Measurements from ENCODE around the gene RPP40.
"Not testable (repeated sequence)": the region's sequence is repeated elsewhere in the genome, so short reads cannot be mapped to it uniquely, and the experiment has no call there.

RPP40 gene

DNA sequence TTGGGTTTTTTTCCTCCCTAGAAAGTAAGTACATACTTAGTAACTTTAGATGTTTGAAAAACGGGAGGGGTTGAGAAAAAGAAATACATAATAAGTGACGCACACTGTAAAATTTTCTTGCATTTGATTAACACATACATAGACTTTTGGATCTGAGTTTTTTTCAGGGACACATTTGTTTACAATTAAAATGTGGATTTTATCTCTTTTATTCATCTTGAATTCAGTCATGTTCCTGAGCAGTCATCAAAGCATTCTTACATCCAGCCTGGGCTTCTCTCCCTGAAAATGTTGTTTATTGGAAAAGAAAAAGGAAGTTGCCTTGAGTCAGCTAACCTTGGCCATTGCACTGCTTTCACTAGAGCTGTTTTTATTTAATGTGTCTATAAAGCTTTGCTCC is 8.7 kb upstream of the RPP40 start:
- no peak for DNase-seq

DNA sequence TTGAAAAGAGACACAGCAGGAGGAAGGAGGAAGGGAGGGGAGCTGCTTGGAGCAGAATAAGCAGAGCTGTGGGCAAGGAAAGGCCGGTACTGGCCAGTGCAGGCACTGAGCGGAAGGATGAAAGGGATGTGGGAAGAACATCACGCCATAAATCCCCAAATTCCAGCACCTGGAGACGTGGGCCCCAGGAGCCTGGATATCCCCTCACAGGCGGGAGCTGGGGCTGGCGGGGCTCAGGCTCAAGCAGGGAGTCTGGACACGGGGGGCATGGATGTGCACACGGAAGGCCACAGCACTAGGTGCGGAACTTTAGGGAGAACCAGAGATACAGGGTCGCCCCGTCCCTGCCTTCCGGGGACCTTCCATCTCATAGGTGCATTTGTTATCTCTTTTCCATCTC is 7.5 kb upstream of the RPP40 start:
- no peak for DNase-seq

DNA sequence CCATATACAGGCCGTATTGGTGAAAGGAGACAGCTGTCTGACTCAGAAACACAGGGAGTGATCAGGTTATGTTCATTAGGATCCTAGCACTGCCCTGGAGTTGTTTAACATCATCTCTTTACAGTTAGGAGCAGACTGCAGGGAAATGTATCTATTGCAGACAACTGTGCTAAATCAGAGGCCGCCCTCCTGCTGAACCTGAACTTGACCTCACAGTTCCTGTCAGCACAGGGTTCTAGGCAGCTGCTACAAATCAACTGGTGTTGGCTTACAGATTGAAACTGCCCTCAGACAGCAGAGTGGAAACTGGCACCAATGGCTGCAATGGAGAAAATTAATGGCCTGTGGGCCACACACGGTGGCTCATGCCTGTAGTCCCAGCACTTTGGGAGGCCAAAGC is 3.7 kb upstream of the RPP40 start:
- DNase-seq, result no peak

DNA sequence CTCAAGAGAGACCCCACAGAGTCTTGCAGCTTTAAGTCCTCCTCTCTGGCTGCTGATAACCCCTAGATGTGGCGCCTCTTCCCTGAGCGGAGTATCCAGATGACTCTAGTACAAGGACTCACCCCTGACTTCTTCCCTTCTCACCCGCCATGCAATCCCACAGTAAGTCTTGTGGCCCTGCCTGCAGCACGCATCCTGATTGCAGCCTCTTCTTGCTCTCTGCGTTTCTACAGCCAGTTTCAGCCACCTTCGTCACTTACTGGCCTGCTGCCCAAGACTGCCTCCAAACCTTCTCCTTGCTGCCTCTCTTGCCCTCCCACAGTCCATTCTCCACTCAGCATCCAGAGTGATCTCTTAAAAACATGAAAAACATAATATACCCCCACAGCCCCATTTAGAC is 2.4 kb upstream of the RPP40 start:
- no peak for DNase-seq

DNA sequence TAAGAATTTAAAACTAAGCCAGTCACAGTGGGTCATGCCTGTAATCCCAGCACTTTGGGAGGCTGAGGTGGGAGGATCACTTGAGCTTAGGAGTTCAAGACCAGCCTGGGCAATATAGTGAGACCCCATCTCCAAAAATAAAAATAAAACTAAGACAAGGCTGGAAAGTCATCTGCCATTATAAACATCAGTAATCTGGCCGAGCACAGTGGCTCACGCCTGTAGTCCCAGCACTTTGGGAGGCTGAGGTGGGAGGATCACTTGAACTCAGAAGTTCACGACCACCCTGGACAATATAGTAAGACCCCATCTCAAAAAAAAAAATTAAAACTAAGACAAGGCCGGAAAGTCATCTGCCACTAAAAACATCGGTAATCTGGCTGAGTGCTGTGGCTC is 1.2 kb upstream of the RPP40 start:
- not testable (repeated sequence) for DNase-seq

DNA sequence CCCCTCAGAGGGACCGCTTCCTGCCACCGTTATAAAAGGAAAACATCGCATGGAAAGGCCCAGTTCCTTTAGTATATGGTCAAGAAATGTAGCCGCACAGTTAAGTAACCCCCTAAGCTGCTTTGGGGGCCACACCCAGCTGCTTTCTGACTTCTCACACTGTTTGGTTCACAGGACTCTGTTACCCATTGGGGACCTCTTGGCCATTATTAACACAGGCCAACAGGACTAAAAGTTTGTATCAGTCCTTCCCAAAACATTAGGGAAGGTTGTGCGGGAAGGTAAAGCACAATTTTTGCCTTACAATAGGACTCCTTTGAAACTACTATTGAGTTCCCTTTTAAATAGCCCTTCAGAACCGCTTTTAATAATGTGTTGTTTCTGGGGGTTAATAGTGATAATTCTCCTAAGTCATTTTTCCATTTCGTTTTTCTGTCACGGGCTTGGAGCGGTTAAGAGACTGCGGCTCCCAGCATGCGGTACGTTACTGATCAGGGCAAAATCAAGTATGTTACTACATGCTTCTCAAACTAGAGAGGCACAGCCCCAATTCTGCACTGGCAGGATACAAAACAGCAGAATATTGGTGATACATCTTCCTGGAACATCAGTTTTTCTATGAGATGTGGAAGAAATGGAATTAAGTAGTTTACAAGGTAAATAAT is 668 bp upstream of the RPP40 start:
- no peak for DNase-seq

DNA sequence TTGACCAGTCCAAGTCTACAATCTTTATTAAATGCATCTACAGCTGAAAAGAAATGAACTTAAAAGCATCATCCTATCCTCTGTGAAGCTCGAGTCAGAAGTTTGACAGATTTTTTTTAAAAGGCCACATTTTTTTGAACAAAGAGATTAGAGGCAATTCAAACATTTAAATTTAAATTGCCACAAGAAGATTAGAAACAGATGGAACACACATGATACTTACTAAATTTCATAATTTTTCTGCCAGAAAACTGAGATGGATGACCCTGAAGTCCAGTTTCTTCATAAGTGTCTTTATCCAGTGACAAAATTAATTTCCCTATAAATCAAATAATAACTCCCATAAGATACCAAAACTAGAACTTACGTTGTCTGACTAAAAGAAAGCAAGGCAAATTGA is 4.3 kb downstream of the RPP40 start:
- no peak for DNase-seq

DNA sequence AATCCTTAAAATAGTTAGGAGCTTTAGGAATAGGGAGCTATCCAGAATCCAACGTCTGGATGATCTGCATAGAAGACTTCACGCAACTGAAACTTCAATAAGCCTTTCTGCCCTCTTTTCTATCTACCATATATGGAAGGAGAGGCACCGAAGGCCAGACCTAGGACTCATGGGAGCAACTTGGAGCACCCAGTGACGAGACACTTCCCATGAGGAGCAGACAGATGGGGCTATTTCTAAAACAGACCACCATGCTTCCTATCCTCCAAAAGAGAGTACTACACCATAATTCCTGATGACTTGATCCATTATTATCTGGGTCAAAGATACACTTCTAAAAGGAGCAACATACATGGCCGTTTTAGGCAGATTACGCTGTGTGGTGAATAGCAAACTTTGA is 6.0 kb downstream of the RPP40 start:
- DNase-seq, result no peak

DNA sequence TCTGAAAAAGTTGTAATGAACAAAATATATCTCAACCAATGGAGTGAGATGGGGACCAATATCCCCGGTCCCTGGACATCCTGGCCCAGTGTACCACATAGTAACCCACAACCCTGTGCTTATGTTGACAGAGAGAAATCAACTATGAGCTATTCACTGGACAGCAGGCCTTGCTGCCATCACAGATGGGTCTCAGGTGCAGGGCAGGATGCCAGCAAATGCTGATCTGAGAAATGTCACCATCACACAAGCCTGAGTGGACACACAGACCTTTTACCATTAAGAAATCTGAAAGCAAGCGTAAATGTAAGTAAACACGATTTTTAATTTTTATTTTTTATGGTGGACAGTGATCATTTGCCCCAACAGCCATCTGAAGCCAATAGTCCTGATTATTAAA is 9.1 kb downstream of the RPP40 start:
- DNase-seq, result no peak

DNA sequence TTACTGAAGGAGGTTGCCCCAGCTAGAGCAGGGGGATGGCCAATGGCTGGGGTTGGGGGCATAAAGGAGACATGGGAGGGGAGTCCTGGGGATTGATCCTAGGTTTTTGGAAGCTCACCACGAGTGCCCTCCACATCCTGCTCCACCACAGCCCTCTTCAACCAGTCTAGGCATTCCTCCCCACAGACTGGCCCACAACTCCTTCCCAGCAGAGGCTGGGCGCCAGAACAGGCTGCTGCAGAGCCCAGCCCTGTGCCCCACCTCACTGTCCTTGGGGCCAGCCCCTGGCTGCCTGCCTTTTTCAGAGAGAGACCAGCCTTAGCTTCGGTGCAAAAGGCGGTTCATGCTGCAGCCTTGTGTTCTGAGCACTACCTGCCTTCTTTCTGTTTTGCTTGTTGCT is 16.4 kb downstream of the RPP40 start:
- no peak for DNase-seq

DNA sequence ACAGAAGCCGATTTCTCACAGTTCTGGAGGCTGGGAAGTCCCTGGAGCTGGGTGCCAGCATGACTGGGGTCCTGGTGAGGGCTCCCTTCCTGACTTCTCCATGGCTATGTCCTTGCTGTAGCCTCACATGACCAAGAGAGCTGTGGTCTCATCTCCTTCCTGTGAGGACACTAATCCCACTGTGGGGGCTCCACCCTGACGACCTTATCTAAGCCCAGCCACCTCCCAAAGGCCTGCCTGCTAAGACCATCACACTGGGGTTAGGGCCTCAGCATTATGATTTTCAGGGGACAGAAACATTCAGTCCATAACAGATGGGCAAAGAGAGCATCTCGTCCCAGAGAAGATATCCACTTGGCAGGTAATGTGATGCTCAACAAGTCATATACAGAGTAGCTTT is 16.8 kb downstream of the RPP40 start:
- DNase-seq, result no peak

DNA sequence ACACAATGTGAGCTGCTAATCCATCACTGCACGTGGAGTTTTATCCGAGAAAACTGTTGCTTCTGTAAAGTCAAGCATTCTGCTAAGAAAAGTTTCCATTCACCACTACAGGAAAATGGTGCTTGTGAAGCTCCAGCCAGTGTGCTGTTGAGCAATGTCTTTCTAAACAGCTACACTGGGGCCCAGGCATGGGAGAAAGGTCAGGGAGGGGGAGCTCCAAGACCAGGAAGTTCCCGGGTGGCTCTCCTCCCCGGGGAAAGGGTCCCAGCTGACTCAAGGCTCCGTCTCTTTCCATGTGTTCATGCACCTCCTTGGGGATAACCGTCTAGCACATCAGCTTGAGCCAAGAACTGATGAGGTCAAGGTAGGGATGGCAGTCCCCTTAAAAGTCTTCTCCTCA is 20.5 kb downstream of the RPP40 start:
- DNase-seq, result no peak

DNA sequence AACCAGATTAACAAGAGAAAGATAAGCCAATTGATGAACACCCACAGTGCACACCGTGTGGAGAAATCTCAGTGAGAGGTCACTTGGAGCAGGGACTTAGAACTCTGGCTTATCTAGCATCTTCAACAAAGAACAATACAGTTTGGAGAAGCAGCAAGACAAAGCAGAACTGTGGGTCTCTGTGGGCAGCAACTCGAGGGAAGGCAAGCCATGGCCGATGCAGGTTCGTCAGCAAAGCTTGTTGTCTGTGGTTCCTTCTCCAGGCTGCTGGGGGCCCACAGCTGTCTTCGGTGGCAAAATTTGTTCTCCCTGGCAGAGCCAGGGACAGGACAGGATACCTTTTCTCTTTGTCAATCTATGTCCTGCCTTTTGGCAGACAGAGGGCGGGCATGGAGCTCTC is 22.1 kb downstream of the RPP40 start:
- no peak for DNase-seq

DNA sequence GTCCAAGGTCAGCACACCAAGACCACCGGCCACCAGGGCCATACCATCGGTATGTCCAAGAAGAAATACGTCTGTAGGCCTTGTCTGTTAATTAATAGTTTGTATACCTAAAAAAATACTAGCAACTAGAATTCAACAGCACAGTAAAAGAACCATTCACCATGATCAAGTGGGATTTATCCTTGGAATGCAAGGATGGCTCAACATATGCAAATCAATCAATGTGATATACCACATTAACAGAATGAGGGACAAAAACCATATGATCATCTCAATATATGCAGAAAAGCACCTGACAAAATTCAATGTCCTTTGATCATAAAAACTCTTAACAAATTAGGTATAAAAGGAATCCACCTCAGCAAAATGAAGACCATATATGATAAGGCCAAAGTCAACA is 24.4 kb downstream of the RPP40 start:
- no peak for DNase-seq

DNA sequence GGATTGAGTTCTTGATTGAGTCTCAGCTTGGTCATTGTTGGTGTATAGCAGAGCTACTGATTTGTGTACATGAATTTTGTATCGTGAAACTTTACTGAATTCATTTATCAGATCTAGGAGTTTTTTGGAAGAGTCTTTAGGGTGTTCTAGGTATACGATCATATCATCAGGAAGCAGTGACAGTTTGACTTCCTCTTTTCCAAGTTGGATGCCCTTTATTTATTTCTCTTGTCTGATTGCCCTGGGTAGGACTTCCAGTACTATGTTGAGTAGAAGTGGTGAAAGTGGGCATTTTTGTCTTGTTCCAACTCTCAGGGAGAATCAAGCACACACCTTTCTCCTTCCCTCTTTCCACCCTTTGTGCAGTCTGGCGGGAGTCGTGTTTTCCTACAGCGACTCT is 26.4 kb downstream of the RPP40 start:
- no peak for DNase-seq

DNA sequence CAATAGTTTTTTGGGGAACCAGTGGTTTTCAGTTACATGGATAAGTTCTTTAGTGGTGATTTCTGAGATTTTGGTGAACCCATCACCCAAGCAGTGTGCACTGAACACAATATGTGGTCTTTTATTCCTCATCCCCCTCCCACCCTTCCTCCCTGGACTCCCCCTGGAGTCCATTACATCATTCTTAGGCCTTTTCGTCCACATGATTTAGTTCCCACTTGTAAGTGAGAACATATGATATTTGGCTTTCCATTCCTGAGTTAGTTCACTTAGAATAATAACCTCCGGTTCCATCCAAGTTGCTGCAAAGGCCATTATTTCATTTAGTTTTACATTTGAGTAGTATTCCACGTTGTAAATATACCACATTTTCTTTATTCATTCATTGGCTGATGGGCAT is 28.3 kb downstream of the RPP40 start:
- DNase-seq, result no peak

DNA sequence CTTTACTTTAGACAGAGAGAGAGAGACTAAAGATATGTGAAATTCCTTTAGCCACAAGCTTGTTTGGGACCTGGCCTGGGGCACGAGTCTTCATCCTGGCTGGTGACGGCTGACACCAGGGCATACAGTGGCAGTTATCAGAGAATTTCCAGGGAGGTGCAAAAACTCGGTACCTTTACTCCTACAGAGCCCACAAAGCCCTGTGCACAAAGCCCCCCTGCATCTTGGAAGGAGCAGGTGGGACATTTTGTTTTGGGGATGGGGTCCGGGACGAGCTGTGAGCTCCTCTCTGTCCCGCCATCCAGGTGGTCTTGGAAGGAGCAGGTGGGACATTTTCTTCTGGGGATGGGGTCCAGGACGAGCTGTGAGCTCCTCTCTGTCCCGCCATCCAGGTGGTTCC is 28.9 kb downstream of the RPP40 start:
- DNase-seq, result no peak

DNA sequence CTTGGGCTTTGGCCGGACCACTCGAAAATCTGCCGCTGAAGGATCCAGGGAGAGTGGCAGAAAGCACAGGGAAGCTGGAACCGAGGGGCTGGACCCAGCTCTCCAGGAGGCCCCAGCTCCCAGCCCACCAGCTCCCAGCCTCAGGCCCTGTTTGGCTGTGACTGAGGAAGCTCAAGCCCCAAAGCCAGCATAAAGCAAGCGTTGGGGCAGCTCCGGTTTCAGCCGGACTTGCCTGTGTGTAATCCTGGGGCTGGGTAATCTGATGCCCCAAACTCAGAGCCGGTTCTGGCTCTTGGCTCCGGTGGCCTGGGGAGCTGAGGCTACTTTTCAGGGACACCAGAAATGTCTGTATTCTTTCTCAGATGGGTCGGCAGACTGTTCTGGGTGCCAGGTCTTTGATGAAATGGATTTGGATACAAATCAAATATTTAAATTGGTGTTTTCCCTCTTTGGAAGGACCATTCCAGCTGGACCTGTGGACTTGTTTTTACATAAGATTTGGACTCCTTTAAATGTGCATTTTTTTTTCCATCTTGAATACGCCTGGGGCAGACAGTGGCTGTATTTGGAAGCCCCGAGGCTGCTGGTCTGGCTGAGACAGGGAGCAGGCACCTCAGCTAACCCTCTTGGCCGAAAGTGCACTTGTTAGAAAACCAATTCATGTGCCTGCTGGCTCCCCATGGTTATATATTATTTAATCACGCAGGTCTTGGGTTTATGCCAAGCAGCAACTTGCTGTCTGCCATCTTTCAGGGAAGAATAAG is 29.7 kb downstream of the RPP40 start:
- no peak for DNase-seq

DNA sequence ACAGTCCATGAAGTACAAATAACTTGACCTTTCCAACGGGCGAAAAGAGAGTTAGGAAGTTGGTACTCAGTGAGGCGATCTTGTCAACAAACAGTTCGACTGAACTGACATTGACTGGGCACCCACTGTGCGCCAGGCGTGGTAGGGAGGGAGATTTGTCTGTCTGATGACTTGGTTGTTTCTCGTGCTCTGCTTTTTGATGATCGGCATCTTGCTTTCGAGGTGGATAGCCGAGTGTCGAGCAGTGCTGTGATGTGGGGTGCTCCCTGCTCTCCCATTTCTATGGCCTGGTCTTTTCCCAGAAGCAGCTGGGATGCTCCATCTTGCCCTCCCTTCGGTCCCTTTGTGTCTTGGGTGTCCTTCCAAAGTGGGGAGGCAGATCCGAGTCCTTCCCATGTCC is 30.4 kb downstream of the RPP40 start:
- no peak for DNase-seq

DNA sequence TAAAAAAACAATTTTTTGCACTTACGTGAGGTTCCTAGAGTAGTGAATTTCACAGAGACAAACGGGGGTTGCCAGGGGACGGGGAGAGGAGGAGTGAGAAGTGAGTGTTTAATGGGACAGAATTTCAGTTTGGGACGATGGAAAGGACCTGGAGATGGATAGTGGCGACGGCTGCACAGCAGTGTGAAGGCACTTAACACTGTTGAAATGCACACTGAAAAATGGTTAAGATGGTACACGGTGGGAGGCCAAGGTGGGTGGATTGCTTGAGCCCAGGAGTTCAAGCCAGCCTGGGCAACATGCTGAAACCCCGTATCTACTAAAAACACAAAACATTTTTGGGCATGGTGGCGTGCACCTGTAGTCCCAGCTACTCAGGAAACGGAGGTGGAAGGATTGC is 31.4 kb downstream of the RPP40 start:
- no peak for DNase-seq

DNA sequence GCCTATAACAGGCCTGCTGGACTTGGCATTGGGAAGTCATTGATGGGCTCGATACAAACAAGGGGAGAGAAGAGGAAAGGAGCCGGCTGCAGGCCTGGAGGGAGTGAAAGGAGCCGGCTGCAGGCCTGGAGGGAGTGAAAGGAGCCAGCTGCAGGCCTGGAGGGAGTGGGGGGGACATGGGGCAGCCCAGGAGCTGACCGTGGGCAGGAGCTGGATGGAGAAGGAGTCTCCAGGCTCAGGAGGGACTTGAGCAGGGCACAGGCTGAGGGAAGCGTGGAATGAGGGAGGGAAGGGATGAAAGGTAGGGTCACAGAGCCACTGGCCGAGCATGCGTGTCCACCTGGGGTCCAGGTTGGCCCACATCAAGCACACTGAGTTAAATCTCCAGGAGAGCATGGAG is 32.0 kb downstream of the RPP40 start:
- DNase-seq, result no peak

DNA sequence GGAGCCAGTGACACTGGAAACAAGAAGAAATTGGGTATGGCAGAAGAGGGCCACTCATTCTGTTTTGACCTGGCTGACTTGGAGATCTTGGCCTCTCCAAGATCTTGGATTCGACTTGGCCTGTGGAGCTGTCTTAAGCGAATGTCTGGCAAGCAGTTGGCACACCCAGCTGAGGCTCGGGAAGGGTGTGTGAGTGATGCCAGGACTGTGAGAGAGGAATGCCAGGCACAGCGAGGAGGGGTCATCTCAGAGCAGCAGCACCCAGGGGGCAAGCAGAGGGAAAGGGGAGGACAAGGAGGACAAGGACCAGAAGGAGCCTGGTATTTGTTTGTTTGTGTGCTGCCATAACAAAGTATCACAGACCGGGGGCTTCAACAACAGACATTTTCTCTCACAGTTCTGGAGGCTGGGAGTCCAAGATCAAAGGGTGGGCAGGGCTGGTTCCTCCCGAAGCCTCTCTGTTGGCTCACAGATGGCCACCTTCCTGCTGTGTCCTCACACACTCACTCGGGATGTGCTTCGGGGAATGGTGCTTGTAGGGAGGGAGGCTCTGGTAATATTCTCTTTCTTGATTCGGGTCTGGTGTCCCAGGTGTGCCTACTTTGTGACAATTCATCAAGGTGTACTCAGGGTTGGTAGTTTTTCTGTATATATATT is 33.0 kb downstream of the RPP40 start:
- DNase-seq, result no peak

DNA sequence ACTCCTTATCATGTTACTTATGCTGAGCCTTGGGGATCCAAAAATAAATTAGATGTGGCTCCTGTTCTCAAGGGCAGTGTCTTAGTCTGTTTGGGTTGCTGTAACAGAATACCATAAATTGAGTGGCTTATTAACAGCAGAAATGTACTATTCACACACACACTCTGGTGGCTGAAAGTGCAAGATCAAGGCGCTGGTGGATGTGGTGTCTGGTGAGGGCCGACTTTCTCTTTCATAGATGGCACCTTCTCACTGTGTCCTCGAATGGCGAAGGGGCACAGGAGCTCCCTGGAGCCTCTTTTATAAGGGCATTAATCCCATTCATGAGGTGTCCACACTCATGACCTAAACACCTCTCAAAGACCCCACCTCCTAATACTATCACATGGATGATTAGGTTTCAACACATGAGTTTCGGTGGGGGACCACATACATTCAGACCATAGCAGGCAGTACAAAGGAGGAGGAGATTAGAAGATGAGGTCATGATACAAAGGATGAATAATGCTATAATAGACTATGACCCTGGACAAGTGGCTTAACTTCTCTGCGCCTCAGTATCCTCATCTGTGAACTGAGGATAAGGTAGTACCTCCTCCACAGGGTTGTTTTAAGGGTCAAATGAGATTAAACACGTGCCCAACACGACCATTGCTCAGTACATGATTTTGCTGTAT is 34.1 kb downstream of the RPP40 start:
- DNase-seq, result no peak

All from NCI-H2171 (cell line).